ENCODE results near the gene LDB2.

LDB2 gene

GRCh38 chr4:16836324-16836723 lies 62.1 kb downstream of the LDB2 start:
- Mint-ChIP-seq H3K4me3 (no peak overlapping the region), H3K27me3 (ENCODE audit: low read depth, poor library complexity) (no peaks in the 10 kb centered on the region), H3K9me3 (no peaks in the 10 kb centered on the region), H3K36me3 (ENCODE audit: low read depth) (no peaks in the 10 kb centered on the region), H3K27ac (no peak overlapping the region), H3K4me1 (no peaks in the 10 kb centered on the region)
- no peak for DNase-seq
- TF ChIP-seq, protein P1, sequence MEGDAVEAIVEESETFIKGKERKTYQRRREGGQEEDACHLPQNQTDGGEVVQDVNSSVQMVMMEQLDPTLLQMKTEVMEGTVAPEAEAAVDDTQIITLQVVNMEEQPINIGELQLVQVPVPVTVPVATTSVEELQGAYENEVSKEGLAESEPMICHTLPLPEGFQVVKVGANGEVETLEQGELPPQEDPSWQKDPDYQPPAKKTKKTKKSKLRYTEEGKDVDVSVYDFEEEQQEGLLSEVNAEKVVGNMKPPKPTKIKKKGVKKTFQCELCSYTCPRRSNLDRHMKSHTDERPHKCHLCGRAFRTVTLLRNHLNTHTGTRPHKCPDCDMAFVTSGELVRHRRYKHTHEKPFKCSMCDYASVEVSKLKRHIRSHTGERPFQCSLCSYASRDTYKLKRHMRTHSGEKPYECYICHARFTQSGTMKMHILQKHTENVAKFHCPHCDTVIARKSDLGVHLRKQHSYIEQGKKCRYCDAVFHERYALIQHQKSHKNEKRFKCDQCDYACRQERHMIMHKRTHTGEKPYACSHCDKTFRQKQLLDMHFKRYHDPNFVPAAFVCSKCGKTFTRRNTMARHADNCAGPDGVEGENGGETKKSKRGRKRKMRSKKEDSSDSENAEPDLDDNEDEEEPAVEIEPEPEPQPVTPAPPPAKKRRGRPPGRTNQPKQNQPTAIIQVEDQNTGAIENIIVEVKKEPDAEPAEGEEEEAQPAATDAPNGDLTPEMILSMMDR (IDR thresholded peaks at IDR 0.05): no peak

DNA sequence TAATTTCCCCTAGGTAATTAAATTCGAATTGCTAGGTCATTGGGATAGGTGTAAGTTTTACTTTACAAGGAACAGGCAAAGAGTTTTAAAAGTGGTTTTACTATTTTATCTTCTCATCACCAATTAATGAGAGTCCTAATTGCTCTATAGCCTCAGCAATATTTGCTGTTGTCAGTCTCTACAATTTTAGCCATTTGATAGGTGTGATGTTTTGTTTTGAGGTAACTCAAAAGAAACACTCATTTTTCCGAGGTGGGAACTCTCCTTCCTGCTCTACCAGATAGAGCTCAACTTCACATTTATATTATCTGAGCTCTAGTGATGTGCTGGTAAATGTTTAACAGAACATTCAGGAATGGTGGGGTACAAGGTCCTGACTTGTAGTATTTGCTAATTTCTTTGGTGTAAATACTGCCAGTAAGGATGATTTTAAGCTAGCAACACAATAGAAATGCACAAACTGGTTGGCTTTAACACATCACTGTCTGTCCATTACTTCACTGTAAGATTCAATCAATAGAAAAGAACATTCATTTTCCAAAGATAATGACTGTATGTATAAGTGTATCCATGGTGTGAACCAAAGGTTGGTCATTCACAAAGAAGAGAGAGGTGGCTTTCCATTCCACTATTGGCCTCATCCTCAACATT lies 62.7 kb downstream of the LDB2 start:
- H3K4me3 Mint-ChIP-seq: no peak overlapping the region
- H3K27ac Mint-ChIP-seq: no peak overlapping the region
- TF ChIP-seq, protein P1 (IDR thresholded peaks at IDR 0.05): no peak
- H3K4me1 Mint-ChIP-seq: no peaks in the 10 kb centered on the region
- H3K9me3 Mint-ChIP-seq: no peaks in the 10 kb centered on the region
- H3K36me3 Mint-ChIP-seq (ENCODE audit: low read depth): no peaks in the 10 kb centered on the region
- no peak for DNase-seq
- H3K27me3 Mint-ChIP-seq (ENCODE audit: low read depth, poor library complexity): no peaks in the 10 kb centered on the region

DNA sequence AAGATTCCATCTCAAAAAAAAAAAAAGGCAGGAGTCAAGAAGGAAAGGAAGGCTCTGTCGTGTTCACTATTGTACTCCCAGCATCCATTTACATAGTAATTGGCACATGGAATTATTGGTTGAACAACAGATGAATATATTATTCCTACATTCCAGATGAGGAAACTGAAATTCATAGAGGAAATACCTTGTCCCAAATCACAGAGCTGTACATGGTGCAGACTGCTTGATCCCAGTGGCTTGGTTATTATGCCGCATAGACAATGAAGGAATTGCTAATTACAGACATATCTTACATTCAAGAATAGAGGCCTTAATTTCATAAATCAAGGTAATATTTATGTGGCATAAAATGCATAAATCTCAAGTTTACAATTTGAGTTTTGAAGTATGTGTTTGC lies 63.6 kb downstream of the LDB2 start:
- no peak for DNase-seq
- Mint-ChIP-seq H3K4me1 (no peaks in the 10 kb centered on the region), H3K36me3 (ENCODE audit: low read depth) (no peaks in the 10 kb centered on the region), H3K27me3 (ENCODE audit: low read depth, poor library complexity) (no peaks in the 10 kb centered on the region), H3K9me3 (no peaks in the 10 kb centered on the region), H3K4me3 (no peak overlapping the region), H3K27ac (no peak overlapping the region)
- TF ChIP-seq, protein P1 (IDR thresholded peaks at IDR 0.05): no peak

- TF ChIP-seq, protein P1 (IDR thresholded peaks at IDR 0.05): no peak
- no peaks in the 10 kb centered on the region for H3K9me3 Mint-ChIP-seq
- no peak overlapping the region for H3K4me3 Mint-ChIP-seq
- H3K36me3 Mint-ChIP-seq (ENCODE audit: low read depth): no peaks in the 10 kb centered on the region
- no peaks in the 10 kb centered on the region for H3K27me3 Mint-ChIP-seq (ENCODE audit: low read depth, poor library complexity)
- no peak overlapping the region for H3K27ac Mint-ChIP-seq
- no peak for DNase-seq
- no peaks in the 10 kb centered on the region for H3K4me1 Mint-ChIP-seq
Observed at GRCh38 chr4:16833722-16834121, 64.7 kb downstream of the LDB2 start.

DNA sequence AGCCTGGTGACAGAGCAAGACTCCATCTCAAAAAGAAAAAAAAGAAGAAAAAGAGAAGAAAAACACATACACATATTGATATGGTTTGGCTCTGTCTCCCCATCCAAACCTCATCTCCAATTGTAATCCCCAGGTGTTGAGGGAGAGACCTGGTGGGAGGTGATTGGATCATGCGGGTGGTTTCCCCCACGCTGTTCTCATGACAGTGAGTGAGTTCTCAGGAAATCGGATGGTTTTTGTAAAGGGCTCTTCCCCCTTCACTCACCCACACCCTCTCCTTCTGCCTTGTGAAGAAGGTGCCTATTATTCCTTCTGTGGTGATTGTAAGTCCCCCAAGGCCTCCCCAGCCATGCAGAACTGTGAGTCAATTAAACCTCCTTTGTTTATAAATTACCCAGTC lies 68.4 kb downstream of the LDB2 start:
- no peak for DNase-seq
- Mint-ChIP-seq H3K4me1 (peaks cover 18% of the 10 kb centered on the region), H3K36me3 (ENCODE audit: low read depth) (no peaks in the 10 kb centered on the region), H3K27me3 (ENCODE audit: low read depth, poor library complexity) (no peaks in the 10 kb centered on the region), H3K4me3 (no peak overlapping the region), H3K9me3 (no peaks in the 10 kb centered on the region), H3K27ac (no peak overlapping the region)
- TF ChIP-seq, protein P1 (IDR thresholded peaks at IDR 0.05): no peak

Data from nephron progenitor cell (in vitro differentiated cells).